Stimulated activated CD4-positive, alpha-beta T cell treated with anti-CD3 and anti-CD28 coated beads, Interleukin-2, amount 100 ng/mL, for 48 hours (primary cell): ENCODE results near the gene RHEX.
"Not testable (repeated sequence)": the region's sequence is repeated elsewhere in the genome, so short reads cannot be mapped to it uniquely, and the experiment has no call there.

ENCODE experiments used
- DNase-seq, 2 donors: peaks; one replicate each; pipeline ENCODE4 v3.0.0-alpha.2; 2020

The RHEX gene, protein sequence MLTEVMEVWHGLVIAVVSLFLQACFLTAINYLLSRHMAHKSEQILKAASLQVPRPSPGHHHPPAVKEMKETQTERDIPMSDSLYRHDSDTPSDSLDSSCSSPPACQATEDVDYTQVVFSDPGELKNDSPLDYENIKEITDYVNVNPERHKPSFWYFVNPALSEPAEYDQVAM

DNA sequence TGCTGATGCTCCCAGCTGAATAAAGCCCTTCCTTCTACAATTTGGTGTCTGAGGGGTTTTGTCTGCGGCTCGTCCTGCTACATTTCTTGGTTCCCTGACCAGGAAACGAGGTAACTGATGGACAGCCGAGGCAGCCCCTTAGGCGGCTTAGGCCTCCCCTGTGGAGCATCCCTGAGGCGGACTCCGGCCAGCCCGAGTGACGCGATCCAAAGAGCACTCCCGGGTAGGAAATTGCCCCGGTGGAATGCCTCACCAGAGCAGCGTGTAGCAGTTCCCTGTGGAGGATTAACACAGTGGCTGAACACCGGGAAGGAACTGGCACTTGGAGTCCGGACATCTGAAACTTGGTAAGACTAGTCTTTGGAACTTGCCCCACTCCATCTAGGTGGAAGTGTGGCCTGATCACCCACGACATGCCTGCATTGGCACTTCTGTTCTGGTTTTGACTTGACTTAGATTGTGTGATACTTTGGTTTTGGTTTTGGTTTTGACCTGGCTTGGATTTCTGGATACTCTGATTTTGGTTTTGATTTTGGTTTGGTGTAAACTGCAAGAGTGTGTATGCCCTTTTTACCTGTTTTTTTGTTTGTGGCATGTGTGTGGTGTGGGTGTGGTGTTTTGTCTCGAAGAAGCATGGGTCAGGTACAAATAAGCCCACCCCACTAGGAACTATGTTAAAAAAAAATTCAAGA lies at the start of gene RHEX:
Gene RHEX, plus strand, starts transcription at position 255 of the 692 bp plus-strand sequence. CDS start 44,656 bp downstream, outside the sequence.
- not testable (repeated sequence) for DNase-seq

DNA sequence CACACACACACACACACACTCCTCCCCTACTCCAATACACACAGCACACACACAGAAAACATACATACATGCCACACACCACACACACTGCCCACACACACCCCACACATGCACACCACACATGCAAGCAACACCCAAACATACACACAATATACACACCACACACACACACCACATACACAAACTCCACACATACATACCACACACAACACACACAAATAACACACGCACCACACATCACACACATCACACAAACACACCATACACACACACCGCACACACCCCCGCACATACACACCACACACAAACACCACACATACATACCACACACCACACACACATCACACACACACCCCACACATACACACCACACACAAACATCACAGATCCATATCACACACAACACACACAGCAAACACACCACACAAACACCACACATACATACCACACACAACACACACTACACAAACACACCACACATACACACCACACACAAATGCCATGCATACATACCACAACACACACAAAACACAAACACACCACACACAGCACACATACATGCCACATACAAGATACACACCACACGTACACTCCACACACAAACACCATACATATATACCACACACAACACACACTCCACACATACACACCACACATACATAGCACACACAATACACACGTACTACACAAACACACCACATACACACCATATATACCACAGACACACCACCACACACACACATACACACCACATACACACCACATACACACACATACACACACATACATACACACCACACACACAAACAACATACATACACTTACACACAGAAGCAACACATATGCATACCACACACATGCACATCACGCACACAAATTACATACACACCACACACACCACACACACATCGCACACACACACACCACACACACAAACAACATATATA lies 48.8 kb upstream of the RHEX start:
- DNase-seq = no peak

GRCh38 chr1:206004826-206005225 lies 48.1 kb upstream of the RHEX start:
- no peak for DNase-seq

- no peak for DNase-seq
Observed at GRCh38 chr1:206005234-206005633, 47.7 kb upstream of the RHEX start.

- DNase-seq = no peak
Observed at GRCh38 chr1:206005778-206006180, 47.2 kb upstream of the RHEX start.

DNA sequence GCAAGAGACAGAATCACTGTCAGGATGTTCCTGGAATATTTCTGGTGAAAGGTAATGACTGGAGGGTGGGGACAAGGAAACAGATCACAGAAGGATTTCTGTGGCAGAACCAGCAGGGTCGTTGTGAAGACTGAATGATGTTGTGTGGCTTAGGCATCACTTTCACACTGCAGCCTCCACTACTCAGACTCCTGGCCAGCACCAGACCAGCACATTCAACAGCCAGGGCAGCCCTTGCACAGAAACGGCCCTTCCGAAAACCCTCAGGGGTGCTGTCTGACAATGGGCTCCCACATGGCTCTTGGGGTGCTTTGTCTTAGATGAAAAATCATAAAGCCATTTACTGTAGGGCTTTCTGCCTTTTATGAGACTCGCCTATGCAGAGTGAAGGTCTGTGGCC lies 46.0 kb upstream of the RHEX start:
- no peak for DNase-seq

DNA sequence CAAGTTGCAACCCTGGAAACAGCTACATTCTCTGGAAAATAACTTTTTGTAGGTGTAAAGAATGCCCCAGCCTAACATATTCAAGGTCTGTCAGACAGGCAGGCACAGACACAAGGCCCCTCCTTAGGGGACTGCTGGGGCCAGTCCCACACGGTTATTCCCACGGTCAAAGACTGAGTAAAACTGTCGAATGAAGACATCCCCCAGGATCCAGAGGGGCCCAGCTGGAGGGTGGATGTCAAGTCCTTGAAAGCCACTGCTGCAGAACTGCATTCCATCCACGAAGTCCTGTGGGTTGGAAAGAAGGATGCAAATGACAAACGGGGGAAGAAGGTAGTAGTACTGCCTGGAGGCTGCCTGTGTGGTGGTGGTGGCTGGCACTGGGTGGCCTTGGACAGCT lies 42.9 kb upstream of the RHEX start:
- DNase-seq = no peak

DNA sequence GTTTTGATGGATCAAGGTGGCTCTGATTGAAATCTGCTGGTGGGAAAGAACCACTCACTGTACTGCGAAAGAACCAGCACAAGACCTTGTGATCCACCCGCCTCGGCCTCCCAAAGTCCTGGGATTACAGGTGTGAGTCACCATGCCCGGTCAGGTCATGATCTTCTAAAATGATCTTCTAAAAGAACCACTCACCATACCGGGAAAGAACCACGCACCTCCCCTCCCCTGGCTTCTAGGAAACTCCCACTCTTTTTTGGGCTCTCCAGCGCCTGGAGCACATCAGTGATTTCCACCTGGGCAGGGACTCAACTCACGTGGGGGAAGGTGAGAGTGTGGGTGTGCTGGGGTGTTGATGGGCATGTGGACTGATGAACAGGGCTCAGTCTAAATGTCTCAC lies 41.9 kb upstream of the RHEX start:
- no peak for DNase-seq

DNA sequence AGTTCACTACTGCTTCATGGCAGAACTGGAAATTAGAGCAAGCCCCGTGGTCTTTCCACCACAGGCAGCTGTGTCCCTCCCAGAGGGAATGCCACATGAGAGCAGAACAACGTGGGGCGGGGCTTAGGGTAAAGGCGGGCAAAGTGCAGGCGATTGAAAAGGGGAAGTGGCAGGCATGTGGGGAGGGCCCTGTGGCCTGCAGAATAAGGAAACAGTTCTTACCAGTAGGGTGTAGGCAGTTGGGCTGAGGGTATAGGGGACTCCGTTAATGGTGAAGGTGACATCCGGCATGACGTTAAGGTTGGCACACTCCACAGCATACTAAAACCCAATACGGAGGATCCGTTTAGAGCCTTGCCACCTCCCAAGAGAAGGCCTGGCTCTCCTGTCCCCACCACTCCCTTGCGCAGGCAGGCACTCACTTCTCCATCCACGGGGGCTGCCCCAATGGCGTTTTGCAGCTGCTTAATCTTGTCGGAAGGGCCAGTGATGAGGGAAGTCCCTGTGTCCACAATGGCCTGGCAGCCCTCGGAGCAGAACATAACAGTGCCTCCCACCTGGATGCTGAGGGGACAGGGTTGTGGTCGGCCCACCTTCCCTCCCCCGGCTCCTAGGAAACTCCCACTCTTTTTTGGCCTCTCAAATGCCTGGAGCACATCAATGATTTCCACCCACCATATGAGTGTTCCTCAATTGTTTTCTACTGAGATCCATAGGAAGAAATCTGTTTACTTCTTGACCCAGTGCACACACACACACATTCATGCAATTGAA lies 40.7 kb upstream of the RHEX start:
- no peak for DNase-seq

DNA sequence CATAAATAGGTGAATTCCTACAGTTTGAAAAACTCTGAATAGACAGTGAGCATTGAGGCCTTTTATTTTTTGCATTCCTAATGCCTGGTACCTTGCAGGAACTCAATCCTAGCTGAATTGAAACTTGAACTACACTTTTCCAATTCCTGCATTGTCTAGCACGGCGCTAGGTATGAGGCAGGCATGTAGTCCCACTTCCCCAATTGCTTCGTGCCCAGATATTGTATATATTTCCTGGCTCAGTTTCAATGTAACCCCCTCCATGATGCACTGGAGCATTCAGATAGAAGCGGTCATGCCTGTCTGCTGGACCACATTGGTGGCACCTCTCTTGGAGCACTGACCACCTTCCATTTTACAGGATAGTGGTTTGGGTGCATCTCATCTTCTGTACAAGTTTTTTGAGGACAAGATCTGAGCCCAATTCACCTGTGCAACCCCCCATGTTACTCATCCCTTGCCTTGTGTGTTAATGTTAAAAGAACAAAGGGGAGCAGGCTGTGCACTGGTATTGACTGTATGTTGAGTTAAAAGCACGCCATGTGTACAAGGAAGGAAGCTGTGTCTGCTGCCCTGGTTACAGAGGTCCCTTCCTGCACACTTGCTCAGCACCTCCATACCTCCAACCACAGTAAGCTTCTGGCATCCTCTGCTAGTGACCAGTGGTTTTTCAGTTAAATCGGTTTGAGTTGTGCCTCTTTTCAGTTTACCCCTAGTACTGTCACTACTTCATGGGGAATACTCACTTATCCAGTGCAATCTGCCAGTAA lies 39.8 kb upstream of the RHEX start:
- no peak for DNase-seq

- DNase-seq = no peak
Observed at GRCh38 chr1:206014601-206015000, 38.4 kb upstream of the RHEX start.

- DNase-seq = no peak
Observed at GRCh38 chr1:206015071-206015470, 37.9 kb upstream of the RHEX start.

DNA sequence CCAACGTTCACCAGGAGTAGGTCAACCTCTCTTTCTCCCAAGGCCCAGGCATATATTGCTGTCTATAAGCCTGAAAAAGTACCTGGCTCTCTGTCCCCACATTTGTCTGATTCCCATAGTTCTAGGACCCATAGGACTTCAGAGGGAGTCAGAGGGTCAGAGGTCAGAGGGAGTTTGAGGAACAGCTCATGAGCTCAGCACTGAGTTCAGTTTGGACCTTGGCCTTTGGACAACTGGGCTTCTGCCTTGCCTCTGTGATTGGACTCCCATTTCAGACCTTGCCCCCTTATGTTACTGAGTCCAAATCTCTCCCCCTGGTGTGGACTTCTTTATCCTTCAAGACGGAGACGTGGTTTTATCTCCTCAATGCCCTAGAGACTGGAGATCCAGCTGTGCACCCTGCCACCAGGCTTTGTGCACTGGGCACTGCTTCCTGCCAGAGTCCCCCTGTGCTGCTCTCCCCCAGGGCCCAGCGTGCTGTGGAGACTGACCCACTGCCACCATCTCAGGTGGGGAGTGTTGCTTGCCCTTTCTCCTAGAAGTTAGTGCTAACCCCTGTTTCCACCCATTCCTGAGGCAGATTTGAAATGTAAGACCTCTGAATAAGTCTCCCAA lies 32.5 kb upstream of the RHEX start:
- no peak for DNase-seq

DNA sequence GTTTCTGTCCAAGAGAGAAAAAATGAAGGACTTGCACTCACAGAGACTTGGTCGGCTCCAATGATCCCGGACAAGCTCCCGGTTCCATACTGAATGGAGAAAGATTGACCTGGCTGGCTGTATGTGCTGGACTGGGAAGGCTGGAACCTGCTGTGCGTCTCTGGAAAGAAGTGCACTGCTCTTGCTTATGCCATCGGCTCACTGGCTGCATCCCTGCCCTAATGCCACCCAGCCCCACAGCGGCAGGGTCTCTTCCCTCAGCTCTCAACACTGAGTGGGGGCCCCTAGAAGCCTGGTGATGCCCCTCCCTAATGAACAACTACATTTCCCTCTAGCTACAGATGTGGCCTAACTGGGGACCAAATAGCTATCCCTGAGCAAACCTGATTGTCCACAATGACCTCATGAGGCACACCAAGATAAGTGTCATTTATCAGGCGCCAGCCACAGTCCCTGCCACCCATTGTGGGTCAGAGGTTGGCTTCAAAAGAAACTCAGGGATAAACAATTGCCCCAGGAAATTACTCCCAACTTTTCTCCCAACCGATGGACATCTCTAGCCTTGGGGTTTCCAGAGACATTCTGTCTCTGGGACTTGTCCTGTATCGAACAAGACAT lies 31.9 kb upstream of the RHEX start:
- no peak for DNase-seq

DNA sequence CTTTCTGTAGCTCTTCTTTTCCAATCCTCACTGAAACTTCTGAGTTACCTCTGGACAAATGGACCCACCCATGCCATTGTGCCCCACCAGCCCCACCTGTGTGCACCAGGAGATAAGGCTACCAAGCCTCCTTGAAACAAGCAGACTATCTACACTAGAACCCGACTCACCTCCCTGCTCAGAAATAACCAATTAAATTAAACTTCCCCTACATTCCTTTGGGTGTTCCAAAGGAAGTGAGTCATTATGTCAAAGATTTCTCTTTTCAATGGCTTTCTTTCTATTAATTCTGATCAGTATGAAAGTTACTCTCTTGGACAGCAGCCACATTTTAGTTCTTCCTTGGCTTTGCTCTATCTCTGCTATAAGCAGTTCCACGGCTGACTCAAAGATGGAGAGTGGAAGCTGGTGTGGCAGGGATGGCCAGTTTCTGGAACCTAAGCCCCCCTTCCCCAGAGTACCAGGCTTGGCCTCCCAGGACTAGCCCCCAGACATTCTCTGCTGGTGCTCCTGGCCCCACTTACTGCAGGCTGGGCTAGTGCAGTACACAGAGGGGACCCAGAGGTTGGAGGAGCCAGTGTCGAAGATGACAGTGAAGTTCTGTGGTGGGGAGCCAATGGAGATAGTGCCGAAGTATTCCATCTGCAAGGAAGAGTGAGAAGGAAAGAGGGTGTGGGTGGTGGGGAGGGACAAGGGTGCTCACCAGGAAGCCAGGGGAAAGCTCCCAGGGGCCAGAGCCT lies 31.2 kb upstream of the RHEX start:
- no peak for DNase-seq

GRCh38 chr1:206022766-206023165 lies 30.2 kb upstream of the RHEX start:
- DNase-seq = no peak

DNA sequence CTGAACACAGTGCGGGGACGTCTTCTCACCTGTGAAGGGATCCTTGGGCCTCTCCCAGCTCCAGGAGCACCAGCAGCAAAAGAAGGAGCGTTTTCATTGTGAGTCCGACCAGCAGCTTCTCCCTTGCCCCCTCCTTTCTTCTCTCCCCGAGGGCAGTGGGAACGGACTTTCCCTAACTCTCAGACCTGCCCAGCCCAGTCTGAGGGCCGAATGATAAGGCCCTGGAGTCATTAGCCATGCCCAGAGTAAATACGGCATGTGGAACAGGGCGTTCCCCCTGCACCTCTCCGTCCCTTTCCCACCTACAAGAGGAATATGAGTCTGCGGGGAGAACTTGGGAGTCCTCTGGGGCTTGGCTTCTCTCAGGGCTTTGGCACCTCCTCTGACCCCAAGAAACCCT lies 29.3 kb upstream of the RHEX start, which contains the start of gene CTSE:
Gene CTSE, minus strand, starts transcription at position 201 of the 400 bp plus-strand sequence. Its CDS starts 104 bp downstream, at position 97.
- DNase-seq = no peak

- DNase-seq = no peak
Observed at GRCh38 chr1:206025283-206025820, 27.6 kb upstream of the RHEX start.

DNA sequence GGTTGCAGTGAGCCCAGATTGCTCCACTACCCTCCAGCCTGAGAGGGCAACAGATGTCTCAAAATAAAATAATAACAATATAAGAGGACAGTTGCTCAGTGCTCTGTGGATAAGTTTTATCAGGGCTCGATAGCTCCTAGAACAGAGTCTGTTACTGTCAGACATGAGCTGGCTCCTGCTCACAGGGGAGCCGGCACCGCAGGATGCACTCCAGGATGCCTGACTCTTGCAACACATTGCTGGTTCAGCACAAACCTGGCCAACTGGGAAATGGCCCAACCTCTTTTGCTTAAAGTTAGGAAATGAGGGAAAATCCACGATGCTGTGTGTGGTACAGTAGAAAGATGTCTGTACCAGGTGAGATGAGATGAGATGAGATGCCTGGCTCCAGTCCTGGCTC lies 23.5 kb upstream of the RHEX start:
- DNase-seq = no peak

DNA sequence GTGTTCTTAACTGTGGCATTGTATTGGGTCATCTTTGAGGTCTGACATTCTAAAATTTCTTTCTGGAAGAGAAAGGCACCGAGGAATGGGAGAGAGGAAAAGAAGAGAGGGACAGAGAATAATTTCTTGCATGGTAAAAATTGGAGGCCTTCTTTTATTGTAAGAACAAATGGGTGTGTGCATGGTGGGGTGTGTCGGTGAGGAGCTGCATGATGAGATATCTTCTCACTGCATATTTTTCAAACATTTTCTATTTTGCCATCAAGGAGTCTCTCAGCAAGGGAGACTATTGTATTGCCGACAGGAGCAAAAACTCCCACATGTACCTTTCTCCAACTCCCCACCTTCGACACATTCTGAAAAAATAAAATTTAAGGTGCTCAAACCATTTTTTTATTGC lies 22.8 kb upstream of the RHEX start:
- no peak for DNase-seq
